Vagina (tissue), 2 donors: ENCODE data around the gene RHEB. TPM values are rescaled to one million over a fixed set of nuclear protein-coding genes. Genes with fewer than 3 reads are reported as not detected.

Source experiments
- DNase-seq, 2 donors: peaks; one replicate each; pipeline ENCODE4 v3.0.0-alpha.2; 2017; ENCODE audit errors: extremely low spot score in 2 of 2
- H3K27ac ChIP-seq: fragments of 200-600 bp; sonication (generic); one replicate; pipeline ENCODE4 v1.5.1; 2019
- H3K27me3 ChIP-seq: fragments of 200-600 bp; sonication (generic); one replicate; pipeline ENCODE4 v1.5.1; 2019
- H3K36me3 ChIP-seq, 2 donors: fragments of 200-600 bp; sonication (generic); one replicate each; pipeline ENCODE4 v1.5.1; 2017 to 2019
- H3K4me1 ChIP-seq: fragments of 200-600 bp; sonication (generic); one replicate; pipeline ENCODE4 v1.5.1; 2019
- H3K4me3 ChIP-seq, 2 donors: fragments of 200-600 bp; sonication (generic); 1 replicate in 1 of 2; 2 replicates in 1 of 2; pipeline ENCODE4 v1.5.1; 2016 to 2019
- H3K9me3 ChIP-seq: fragments of 200-600 bp; sonication (generic); one replicate; pipeline ENCODE4 v1.5.1; 2019
- POLR2A ChIP-seq, 2 donors: fragments of 450-650 bp; IDR thresholded peaks; one replicate each; pipeline ENCODE4 v1.6.1; 2017; ENCODE audit warnings: antibody characterized with exemption in 2 of 2, mild to moderate bottlenecking in 2 of 2, moderate library complexity in 2 of 2
- POLR2AphosphoS5 ChIP-seq, 2 donors: sonication (generic); formaldehyde crosslinking; IDR thresholded peaks; one replicate each; pipeline ENCODE4 v1.9.0; 2017; ENCODE audit warnings: antibody characterized with exemption in 2 of 2, mild to moderate bottlenecking in 2 of 2, low read depth in 1 of 2; ENCODE audit not compliant: insufficient read depth in 1 of 2
- intact Hi-C: fragments of 100-400 bp; cut with DNase I; formaldehyde crosslinking; loops from one replicate; pipeline ENCODE4 v1.15.1; 2023
- total RNA-seq: library from RNA; depleted of rRNA; stranded (reverse); fragments of >200 nt; gene quantifications from one replicate; pipeline ENCODE4 v1.2.3, GENCODE V29; 2016
- TF ChIP-seq, protein P1 (sequence below), 3 experiments: fragments of 450-650 bp in 2 of 3; fragments of 200-600 bp in 1 of 3; sonication (generic) in 1 of 3; IDR thresholded peaks; one replicate each; pipeline ENCODE4 v1.5.1; 2017 to 2019; ENCODE audit warnings: antibody characterized with exemption in 3 of 3, mild to moderate bottlenecking in 2 of 3, moderate library complexity in 2 of 3

RHEB gene
- total RNA-seq, 1 donor from 2014 or later, result 74.2 TPM

DNA sequence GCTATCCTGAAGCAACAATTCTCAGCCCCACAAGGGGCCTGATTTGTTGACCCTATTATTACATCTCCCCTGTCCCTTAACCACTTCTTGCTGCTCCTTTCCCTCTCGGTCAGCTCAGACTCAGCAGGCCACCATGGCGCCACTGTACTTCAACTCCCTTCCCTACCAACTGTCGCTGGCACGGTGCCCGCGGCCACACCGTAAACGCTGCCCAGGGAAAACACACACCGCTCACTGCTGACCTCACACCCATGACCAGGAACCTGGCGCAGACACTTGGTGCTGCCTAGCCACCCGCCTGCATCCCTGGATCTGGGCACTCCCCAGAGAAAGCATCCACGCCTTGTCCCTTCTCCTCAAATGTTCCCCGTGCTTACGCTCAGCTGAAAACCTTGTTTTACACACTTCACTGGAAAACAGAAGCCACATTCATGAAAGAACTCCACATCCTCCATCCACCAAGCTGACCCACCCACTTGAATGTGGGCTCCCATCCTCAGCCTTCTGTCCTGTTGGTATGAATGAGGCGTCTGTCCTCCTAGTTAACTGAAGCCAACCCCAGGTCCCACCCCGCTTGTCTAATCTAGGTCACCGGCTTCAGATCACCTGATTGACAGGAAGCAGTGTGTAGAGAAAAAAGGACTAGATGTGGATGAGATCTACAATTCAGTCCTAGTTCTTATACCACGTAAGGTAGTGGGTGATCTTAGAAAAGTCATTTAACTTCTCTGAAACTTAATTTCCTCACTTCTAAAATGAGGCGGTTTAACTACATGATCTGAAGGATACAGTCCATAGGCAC is 51.3 kb downstream of the RHEB start:
- H3K27ac ChIP-seq, result no peak overlapping the region
- TF ChIP-seq POLR2AphosphoS5 (IDR thresholded peaks at IDR 0.05; ENCODE audit: insufficient read depth in 1 of 2, low read depth in 1 of 2), result no peak
- TF ChIP-seq POLR2A (IDR thresholded peaks at IDR 0.05), result no peak
- TF ChIP-seq, protein P1, sequence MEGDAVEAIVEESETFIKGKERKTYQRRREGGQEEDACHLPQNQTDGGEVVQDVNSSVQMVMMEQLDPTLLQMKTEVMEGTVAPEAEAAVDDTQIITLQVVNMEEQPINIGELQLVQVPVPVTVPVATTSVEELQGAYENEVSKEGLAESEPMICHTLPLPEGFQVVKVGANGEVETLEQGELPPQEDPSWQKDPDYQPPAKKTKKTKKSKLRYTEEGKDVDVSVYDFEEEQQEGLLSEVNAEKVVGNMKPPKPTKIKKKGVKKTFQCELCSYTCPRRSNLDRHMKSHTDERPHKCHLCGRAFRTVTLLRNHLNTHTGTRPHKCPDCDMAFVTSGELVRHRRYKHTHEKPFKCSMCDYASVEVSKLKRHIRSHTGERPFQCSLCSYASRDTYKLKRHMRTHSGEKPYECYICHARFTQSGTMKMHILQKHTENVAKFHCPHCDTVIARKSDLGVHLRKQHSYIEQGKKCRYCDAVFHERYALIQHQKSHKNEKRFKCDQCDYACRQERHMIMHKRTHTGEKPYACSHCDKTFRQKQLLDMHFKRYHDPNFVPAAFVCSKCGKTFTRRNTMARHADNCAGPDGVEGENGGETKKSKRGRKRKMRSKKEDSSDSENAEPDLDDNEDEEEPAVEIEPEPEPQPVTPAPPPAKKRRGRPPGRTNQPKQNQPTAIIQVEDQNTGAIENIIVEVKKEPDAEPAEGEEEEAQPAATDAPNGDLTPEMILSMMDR (IDR thresholded peaks at IDR 0.05), result no peak
- peaks cover 0 to 50% of the 10 kb centered on the region in 2 donors for H3K36me3 ChIP-seq
- intact Hi-C loops, result loop anchor here (10.0 kb wide), 1 partner anchor 156 kb away; no protein-coding TSS in a partner anchor
- peaks cover 4% of the 10 kb centered on the region for H3K4me1 ChIP-seq
- DNase-seq, result no peak
- no peak overlapping the region for H3K4me3 ChIP-seq
- no peaks in the 10 kb centered on the region for H3K9me3 ChIP-seq
- no peaks in the 10 kb centered on the region for H3K27me3 ChIP-seq

DNA sequence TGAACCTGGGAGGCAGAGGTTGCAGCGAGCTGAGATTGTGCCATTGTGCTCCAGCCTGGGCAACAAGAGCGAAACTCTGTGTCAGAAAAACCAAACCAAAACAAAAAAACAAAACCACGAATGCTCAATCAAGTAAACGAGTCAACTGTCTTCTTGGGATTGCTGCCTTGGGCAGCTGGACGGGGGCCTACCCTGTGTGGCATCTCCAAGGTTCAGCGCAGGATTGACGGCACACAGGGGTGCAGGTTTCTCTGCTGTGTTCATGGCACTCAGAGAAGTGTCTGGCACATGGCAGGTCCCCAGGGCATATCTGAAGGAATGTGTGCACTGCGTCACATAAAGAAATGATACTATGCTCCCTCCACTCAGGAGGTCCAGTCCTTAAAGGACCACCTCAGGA is 54.5 kb downstream of the RHEB start:
- Histone ChIP-seq H3K4me3 (no peak overlapping the region), H3K36me3 (peaks cover 0 to 40% of the 10 kb centered on the region in 2 donors), H3K4me1 (peaks cover 19% of the 10 kb centered on the region), H3K27me3 (no peaks in the 10 kb centered on the region), H3K9me3 (peaks cover 6% of the 10 kb centered on the region), H3K27ac (no peak overlapping the region)
- no peak for DNase-seq
- intact Hi-C loops, result loop anchor here (10.0 kb wide), 1 partner anchor 160 kb away; no protein-coding TSS in a partner anchor
- no peak for TF ChIP-seq POLR2A (IDR thresholded peaks at IDR 0.05)
- TF ChIP-seq POLR2AphosphoS5 (IDR thresholded peaks at IDR 0.05; ENCODE audit: insufficient read depth in 1 of 2, low read depth in 1 of 2), result peak in 1 of 2 donors; percentile 14
- TF ChIP-seq, protein P1 (IDR thresholded peaks at IDR 0.05), result no peak

DNA sequence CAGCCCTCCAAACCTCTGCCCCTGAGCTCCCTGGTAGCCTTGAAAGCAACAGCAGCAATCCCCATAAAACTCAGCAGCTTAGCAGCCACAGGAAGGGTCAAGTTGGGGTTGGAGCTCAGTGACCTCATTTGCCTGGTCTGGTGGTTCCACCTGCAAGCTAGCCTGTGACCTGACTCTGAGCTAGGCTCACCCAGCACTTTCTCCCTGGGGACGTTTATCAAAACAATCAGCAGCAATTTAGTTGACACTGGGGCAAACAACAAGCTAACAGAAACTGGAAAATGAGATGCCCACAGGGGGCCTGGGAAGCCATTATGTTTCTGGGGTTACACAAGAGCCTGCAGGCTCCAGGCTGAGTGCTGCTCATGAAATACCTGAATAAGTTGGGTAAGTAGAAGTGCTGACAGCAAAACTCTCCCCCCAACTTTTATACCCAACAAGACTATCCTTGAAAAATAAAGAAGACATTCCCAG is 57.4 kb downstream of the RHEB start:
- H3K27me3 ChIP-seq, result no peaks in the 10 kb centered on the region
- peaks cover 6% of the 10 kb centered on the region for H3K9me3 ChIP-seq
- H3K27ac ChIP-seq, result no peak overlapping the region
- intact Hi-C loops, result loop anchor here (5.0 to 10.0 kb wide), 2 partner anchors 162 to 295 kb away; no protein-coding TSS in a partner anchor
- no peak overlapping the region for H3K4me3 ChIP-seq
- H3K4me1 ChIP-seq, result peaks cover 27% of the 10 kb centered on the region
- peaks cover 0 to 20% of the 10 kb centered on the region in 2 donors for H3K36me3 ChIP-seq
- DNase-seq, result no peak
- TF ChIP-seq POLR2AphosphoS5 (IDR thresholded peaks at IDR 0.05; ENCODE audit: insufficient read depth in 1 of 2, low read depth in 1 of 2) (no peak), POLR2A (IDR thresholded peaks at IDR 0.05) (no peak)
- TF ChIP-seq, protein P1 (IDR thresholded peaks at IDR 0.05), result no peak

DNA sequence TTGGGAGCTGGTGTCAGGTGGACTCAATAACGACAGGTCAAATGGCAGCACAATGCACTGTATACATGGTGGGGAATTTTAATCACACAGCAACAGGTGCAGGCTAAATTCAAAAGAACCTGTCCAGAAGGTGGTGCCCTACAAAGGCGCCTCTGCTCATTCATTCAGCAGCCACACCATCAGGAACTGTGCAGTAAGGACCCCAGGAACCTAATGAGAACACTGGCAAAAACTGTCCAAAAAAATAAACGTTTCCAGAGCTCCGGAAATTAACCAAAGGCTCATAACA is 57.8 kb downstream of the RHEB start:
- no peak overlapping the region for H3K27ac ChIP-seq
- H3K27me3 ChIP-seq, result no peaks in the 10 kb centered on the region
- intact Hi-C loops, result loop anchor here (2.0 to 10.0 kb wide), 3 partner anchors 57 to 295 kb away; partner anchors contain the start of gene RHEB

More for the DNA sequence above, 57.8 kb downstream of the RHEB start:
- H3K4me3 ChIP-seq, result no peak overlapping the region
- peaks cover 0 to 20% of the 10 kb centered on the region in 2 donors for H3K36me3 ChIP-seq
- TF ChIP-seq, protein P1 (IDR thresholded peaks at IDR 0.05), result no peak
- TF ChIP-seq POLR2AphosphoS5 (IDR thresholded peaks at IDR 0.05; ENCODE audit: insufficient read depth in 1 of 2, low read depth in 1 of 2) (no peak), POLR2A (IDR thresholded peaks at IDR 0.05) (no peak)
- peaks cover 6% of the 10 kb centered on the region for H3K9me3 ChIP-seq
- H3K4me1 ChIP-seq, result peaks cover 27% of the 10 kb centered on the region
- DNase-seq, result no peak
